GM12864 (cell line): ENCODE data around the gene CPHXL2.
A peak's percentile ranks its signal among the peaks of the same experiment; 100 is the strongest.

Experiments
- DNase-seq: peaks from one replicate; pipeline ENCODE4 v3.0.0-alpha.2; 2011; ENCODE audit warnings: low read depth
- H3K4me3 ChIP-seq: 2 replicates; pipeline ENCODE4 v1.5.1; 2011; ENCODE audit warnings: mild to moderate bottlenecking, low read depth, low read length, control low read depth
- TF ChIP-seq, protein P1 (sequence below): IDR thresholded peaks from 2 replicates; pipeline ENCODE4 v1.5.1; 2011; ENCODE audit warnings: low read depth, mild to moderate bottlenecking, moderate library complexity, low read length, control low read depth, inconsistent platforms; ENCODE audit errors: missing control alignments

CPHXL2 gene

GRCh38 chr16:75628351-75628750 is 48.5 kb downstream of the CPHXL2 start:
- H3K4me3 ChIP-seq = no peak overlapping the region
- TF ChIP-seq, protein P1, sequence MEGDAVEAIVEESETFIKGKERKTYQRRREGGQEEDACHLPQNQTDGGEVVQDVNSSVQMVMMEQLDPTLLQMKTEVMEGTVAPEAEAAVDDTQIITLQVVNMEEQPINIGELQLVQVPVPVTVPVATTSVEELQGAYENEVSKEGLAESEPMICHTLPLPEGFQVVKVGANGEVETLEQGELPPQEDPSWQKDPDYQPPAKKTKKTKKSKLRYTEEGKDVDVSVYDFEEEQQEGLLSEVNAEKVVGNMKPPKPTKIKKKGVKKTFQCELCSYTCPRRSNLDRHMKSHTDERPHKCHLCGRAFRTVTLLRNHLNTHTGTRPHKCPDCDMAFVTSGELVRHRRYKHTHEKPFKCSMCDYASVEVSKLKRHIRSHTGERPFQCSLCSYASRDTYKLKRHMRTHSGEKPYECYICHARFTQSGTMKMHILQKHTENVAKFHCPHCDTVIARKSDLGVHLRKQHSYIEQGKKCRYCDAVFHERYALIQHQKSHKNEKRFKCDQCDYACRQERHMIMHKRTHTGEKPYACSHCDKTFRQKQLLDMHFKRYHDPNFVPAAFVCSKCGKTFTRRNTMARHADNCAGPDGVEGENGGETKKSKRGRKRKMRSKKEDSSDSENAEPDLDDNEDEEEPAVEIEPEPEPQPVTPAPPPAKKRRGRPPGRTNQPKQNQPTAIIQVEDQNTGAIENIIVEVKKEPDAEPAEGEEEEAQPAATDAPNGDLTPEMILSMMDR = no peak
- no peak for DNase-seq

DNA sequence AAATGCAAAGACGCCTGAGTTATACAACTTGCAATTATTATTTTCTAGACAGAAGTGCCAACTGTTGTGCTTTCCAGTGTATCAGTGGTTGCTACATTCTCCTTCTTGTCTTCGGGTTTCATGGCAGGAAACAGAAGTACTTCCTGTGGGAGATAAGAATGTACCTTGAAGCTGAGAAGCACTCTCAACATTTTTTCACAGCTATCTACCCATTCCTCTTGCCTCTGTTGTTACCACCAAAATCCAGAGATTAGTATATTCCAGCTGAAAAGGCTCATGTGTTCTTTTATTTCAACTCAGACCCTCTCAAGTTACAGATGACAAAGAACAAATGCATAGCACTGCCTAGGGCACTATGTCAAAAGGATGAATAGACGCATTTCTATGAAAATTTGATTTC is 49.0 kb downstream of the CPHXL2 start:
- TF ChIP-seq, protein P1 = no peak
- DNase-seq = no peak
- H3K4me3 ChIP-seq = no peak overlapping the region

DNA sequence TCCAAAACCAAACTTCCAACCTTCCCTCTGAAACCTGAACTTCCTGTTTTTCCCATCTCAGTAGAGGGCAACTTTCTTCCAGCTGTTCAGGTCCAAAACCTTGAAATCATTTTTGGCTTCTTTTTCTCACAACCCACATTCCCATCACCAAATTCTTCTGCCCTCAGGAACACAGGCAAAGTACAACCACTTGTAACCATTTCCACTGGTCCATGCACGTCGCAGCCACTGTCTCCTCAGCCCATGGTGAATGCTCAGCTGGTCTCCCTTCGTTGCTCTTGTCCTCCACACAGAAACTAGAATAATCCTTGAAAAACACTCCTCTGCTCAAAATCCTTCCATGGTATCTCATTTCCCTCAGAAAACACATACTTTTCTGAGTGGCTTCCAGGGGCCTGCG is 50.0 kb downstream of the CPHXL2 start:
- no peak overlapping the region for H3K4me3 ChIP-seq
- TF ChIP-seq, protein P1 = no peak
- no peak for DNase-seq

GRCh38 chr16:75624921-75625334 is 51.9 kb downstream of the CPHXL2 start:
- H3K4me3 ChIP-seq = no peak overlapping the region
- TF ChIP-seq, protein P1 = no peak
- DNase-seq = no peak

GRCh38 chr16:75622761-75623605 is 53.8 kb downstream of the CPHXL2 start, which contains the start of gene ADAT1:
TSS of gene ADAT1 (minus strand) at chr16:75623281. CDS start at chr16:75620799, 2,482 bp downstream.
- TF ChIP-seq, protein P1 = no peak
- H3K4me3 ChIP-seq = peak within 1 kb of the TSS; percentile 64
- DNase-seq = peak; percentile 92

- no peak for DNase-seq
- TF ChIP-seq, protein P1 = peak; percentile 39
- H3K4me3 ChIP-seq = no peak overlapping the region
Measured at GRCh38 chr16:75621170-75621477, 55.7 kb downstream of the CPHXL2 start.
